ENCODE measurements around the gene ATAD3B.
A peak's percentile ranks its signal among the peaks of the same experiment; 100 is the strongest.
"Not testable (repeated sequence)": the region's sequence is repeated elsewhere in the genome, so short reads cannot be mapped to it uniquely, and the experiment has no call there.

ATAD3B gene

GRCh38 chr1:1471389-1472052 lies at the start of gene ATAD3B:
Gene ATAD3B (plus strand): TSS chr1:1471765. CDS start chr1:1471885, 120 bp downstream.
- no peaks in the 10 kb centered on the region for H3K36me3 Mint-ChIP-seq
- H3K27me3 Mint-ChIP-seq, result no peaks in the 10 kb centered on the region
- H3K9me3 Mint-ChIP-seq, result no peaks in the 10 kb centered on the region
- H3K27ac Mint-ChIP-seq, result peak within 1 kb of the TSS; percentile 67
- peaks cover 21% of the 10 kb centered on the region for H3K4me1 Mint-ChIP-seq
- peak within 1 kb of the TSS; percentile 91 for H3K4me3 Mint-ChIP-seq

- H3K4me1 Mint-ChIP-seq, result no peaks in the 10 kb centered on the region
- H3K27ac Mint-ChIP-seq, result no peak overlapping the region
- peaks cover 3% of the 10 kb centered on the region for H3K27me3 Mint-ChIP-seq
- no peaks in the 10 kb centered on the region for H3K36me3 Mint-ChIP-seq
- no peaks in the 10 kb centered on the region for H3K9me3 Mint-ChIP-seq
- H3K4me3 Mint-ChIP-seq, result no peak overlapping the region
These were observed 49.6 kb upstream of the ATAD3B start for GRCh38 chr1:1421907-1422464.

- Mint-ChIP-seq H3K36me3 (no peaks in the 10 kb centered on the region), H3K9me3 (no peaks in the 10 kb centered on the region), H3K4me3 (no peak overlapping the region), H3K27me3 (peaks cover 3% of the 10 kb centered on the region), H3K4me1 (no peaks in the 10 kb centered on the region), H3K27ac (no peak overlapping the region)
These were observed 48.9 kb upstream of the ATAD3B start for GRCh38 chr1:1422465-1423244.

- no peak overlapping the region for H3K4me3 Mint-ChIP-seq
- H3K27me3 Mint-ChIP-seq, result peaks cover 4% of the 10 kb centered on the region
- no peak overlapping the region for H3K27ac Mint-ChIP-seq
- peaks cover under 1% of the 10 kb centered on the region for H3K4me1 Mint-ChIP-seq
- no peaks in the 10 kb centered on the region for H3K36me3 Mint-ChIP-seq
- H3K9me3 Mint-ChIP-seq, result no peaks in the 10 kb centered on the region
These were observed 48.3 kb upstream of the ATAD3B start for GRCh38 chr1:1423245-1423597.

- no peaks in the 10 kb centered on the region for H3K9me3 Mint-ChIP-seq
- H3K4me3 Mint-ChIP-seq, result no peak overlapping the region
- no peaks in the 10 kb centered on the region for H3K36me3 Mint-ChIP-seq
- peaks cover 10% of the 10 kb centered on the region for H3K27me3 Mint-ChIP-seq
- peaks cover 4% of the 10 kb centered on the region for H3K4me1 Mint-ChIP-seq
- peak overlapping the region; percentile 59 for H3K27ac Mint-ChIP-seq
These were observed 46.9 kb upstream of the ATAD3B start for GRCh38 chr1:1424707-1425106.

GRCh38 chr1:1425426-1425752 lies 46.2 kb upstream of the ATAD3B start:
- H3K9me3 Mint-ChIP-seq, result no peaks in the 10 kb centered on the region
- H3K4me1 Mint-ChIP-seq, result peaks cover 4% of the 10 kb centered on the region
- H3K4me3 Mint-ChIP-seq, result no peak overlapping the region
- H3K27ac Mint-ChIP-seq, result no peak overlapping the region
- H3K36me3 Mint-ChIP-seq, result no peaks in the 10 kb centered on the region
- peaks cover 12% of the 10 kb centered on the region for H3K27me3 Mint-ChIP-seq

GRCh38 chr1:1425753-1426495 lies 45.6 kb upstream of the ATAD3B start:
- peaks cover 4% of the 10 kb centered on the region for H3K4me1 Mint-ChIP-seq
- H3K27ac Mint-ChIP-seq, result no peak overlapping the region
- H3K4me3 Mint-ChIP-seq, result no peak overlapping the region
- H3K9me3 Mint-ChIP-seq, result no peaks in the 10 kb centered on the region
- peaks cover 12% of the 10 kb centered on the region for H3K27me3 Mint-ChIP-seq
- H3K36me3 Mint-ChIP-seq, result no peaks in the 10 kb centered on the region

GRCh38 chr1:1426496-1427105 lies 45.0 kb upstream of the ATAD3B start:
- no peak overlapping the region for H3K27ac Mint-ChIP-seq
- H3K36me3 Mint-ChIP-seq, result no peaks in the 10 kb centered on the region
- no peaks in the 10 kb centered on the region for H3K9me3 Mint-ChIP-seq
- peaks cover 4% of the 10 kb centered on the region for H3K4me1 Mint-ChIP-seq
- peaks cover 12% of the 10 kb centered on the region for H3K27me3 Mint-ChIP-seq
- no peak overlapping the region for H3K4me3 Mint-ChIP-seq

- no peaks in the 10 kb centered on the region for H3K36me3 Mint-ChIP-seq
- H3K27me3 Mint-ChIP-seq, result peaks cover 12% of the 10 kb centered on the region
- peaks cover 4% of the 10 kb centered on the region for H3K4me1 Mint-ChIP-seq
- H3K4me3 Mint-ChIP-seq, result no peak overlapping the region
- H3K9me3 Mint-ChIP-seq, result no peaks in the 10 kb centered on the region
- H3K27ac Mint-ChIP-seq, result no peak overlapping the region
These were observed 44.3 kb upstream of the ATAD3B start for GRCh38 chr1:1427106-1427819.

- no peak overlapping the region for H3K27ac Mint-ChIP-seq
- no peak overlapping the region for H3K4me3 Mint-ChIP-seq
- no peaks in the 10 kb centered on the region for H3K9me3 Mint-ChIP-seq
- H3K27me3 Mint-ChIP-seq, result peaks cover 12% of the 10 kb centered on the region
- peaks cover 4% of the 10 kb centered on the region for H3K4me1 Mint-ChIP-seq
- H3K36me3 Mint-ChIP-seq, result no peaks in the 10 kb centered on the region
These were observed 43.8 kb upstream of the ATAD3B start for GRCh38 chr1:1427820-1428148.

- peak overlapping the region; percentile 49 for H3K4me3 Mint-ChIP-seq
- peaks cover 9% of the 10 kb centered on the region for H3K27me3 Mint-ChIP-seq
- no peaks in the 10 kb centered on the region for H3K36me3 Mint-ChIP-seq
- H3K27ac Mint-ChIP-seq, result no peak overlapping the region
- peaks cover 4% of the 10 kb centered on the region for H3K4me1 Mint-ChIP-seq
- no peaks in the 10 kb centered on the region for H3K9me3 Mint-ChIP-seq
These were observed 43.4 kb upstream of the ATAD3B start for GRCh38 chr1:1428174-1428573.

GRCh38 chr1:1428967-1429366 lies 42.6 kb upstream of the ATAD3B start:
- not testable (repeated sequence) for H3K27me3 Mint-ChIP-seq, H3K9me3 Mint-ChIP-seq, H3K4me1 Mint-ChIP-seq, H3K27ac Mint-ChIP-seq, H3K4me3 Mint-ChIP-seq, H3K36me3 Mint-ChIP-seq

- H3K4me1 Mint-ChIP-seq, result peaks cover 8% of the 10 kb centered on the region
- H3K27me3 Mint-ChIP-seq, result peaks cover 9% of the 10 kb centered on the region
- peak overlapping the region; percentile 17 for H3K27ac Mint-ChIP-seq
- H3K9me3 Mint-ChIP-seq, result no peaks in the 10 kb centered on the region
- no peak overlapping the region for H3K4me3 Mint-ChIP-seq
- no peaks in the 10 kb centered on the region for H3K36me3 Mint-ChIP-seq
These were observed 41.9 kb upstream of the ATAD3B start for GRCh38 chr1:1429671-1430073.

GRCh38 chr1:1430114-1430982 lies 41.2 kb upstream of the ATAD3B start:
- Mint-ChIP-seq H3K27me3 (peaks cover 13% of the 10 kb centered on the region), H3K4me3 (no peak overlapping the region), H3K4me1 (peaks cover 11% of the 10 kb centered on the region), H3K36me3 (no peaks in the 10 kb centered on the region), H3K27ac (no peak overlapping the region), H3K9me3 (no peaks in the 10 kb centered on the region)

All from activated naive CD4-positive, alpha-beta T cell treated with anti-CD3 and anti-CD28 coated beads, Interleukin-2, amount 50 U/mL, for 24 hours (primary cell).